ENCODE measurements around the gene CENPP.

- no peak for TF ChIP-seq CTCF (conservative IDR thresholded peaks at IDR 0.05 in 1 of 2, IDR thresholded peaks at IDR 0.05 in 1 of 2; ENCODE audit: extremely low read depth in 1 of 2, insufficient read depth in 1 of 2, low read depth in 1 of 2, low read length in 2 of 2)
- TF ChIP-seq EZH2 (IDR thresholded peaks at IDR 0.05; ENCODE audit: borderline replicate concordance, low read length), result no peak
Observed at GRCh38 chr9:92618633-92619225, 293.0 kb downstream of the CENPP start.
